Activated effector memory CD4-positive, alpha-beta T cell treated with anti-CD3 and anti-CD28 coated beads, Interleukin-2, amount 50 U/mL, for 16 hours (primary cell): ENCODE measurements around the gene PPP2R5C.

Experiments
- DNase-seq: peaks from one replicate; pipeline ENCODE4 v3.0.0-alpha.2; 2020

Gene PPP2R5C

DNA sequence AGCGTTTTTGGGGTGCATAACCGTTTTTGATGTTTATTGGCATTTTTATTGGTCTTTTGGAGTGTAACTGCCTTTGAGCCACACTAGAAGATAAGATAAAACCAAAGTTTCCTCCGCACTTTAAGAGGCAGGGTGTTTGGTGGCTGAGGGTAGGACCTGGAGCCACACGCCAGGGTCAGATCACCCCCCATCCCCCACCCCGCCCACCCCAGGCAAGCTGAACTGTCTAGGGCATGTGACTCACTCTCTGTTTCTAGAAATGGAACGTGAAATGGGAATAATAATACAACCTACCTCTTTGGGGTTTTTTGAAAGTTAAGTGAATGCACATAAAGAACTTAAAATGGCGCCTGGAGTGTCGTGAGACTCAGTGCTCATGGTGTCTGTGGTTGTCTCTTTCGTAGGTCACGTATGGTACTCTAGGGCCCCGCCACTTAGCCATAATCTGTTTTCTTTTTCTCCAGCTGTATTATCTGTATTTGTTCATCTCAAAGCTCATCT, 56.0 kb downstream of the PPP2R5C start:
- peak; percentile 77 for DNase-seq

GRCh38 chr14:101819251-101819990, 57.9 kb downstream of the PPP2R5C start:
- peak; percentile 91 for DNase-seq

DNA sequence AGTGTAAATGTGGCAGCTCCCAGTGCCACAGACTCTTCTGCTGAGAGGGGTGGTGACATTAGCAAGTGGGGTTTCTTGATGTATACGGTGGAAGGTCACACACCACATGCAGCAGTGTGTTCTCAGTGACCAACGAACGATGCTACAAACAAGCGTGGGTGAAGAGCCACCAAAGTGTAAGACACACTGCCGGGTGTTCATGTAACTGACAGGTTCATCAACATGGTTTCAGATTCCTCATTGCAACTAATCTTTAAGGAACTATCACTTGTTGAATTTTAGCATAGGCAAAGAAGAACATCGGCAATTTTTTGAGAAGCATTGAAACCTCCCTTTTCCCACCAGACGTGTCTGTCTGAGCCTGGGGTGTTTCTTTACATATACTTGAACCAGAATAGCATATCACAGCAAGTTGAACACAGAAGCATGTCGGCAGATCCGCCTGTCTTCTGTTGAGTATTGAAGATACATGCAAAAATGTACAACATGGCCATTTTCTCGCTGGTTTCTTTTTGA, 58.8 kb downstream of the PPP2R5C start:
- peak; percentile 78 for DNase-seq

DNA sequence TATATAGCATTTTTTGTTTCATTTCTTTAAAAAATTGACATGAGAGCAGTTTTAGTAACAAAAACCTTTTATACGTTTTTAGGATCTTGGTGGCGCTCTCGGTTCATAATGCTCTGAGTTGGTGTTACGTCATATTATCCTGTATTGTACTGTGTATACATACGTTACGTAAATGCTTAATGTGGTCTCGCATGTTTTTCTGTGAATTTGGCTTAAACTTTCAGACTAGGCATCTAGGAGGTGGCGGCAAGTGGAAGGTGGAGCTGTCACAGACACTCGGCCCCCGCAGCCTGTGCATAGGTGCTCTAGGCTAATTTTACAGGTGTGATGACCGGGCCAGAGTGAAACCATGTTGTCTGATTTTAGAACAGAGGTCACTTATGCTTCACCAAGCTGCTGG, 60.0 kb downstream of the PPP2R5C start:
- peak; percentile 85 for DNase-seq

DNA sequence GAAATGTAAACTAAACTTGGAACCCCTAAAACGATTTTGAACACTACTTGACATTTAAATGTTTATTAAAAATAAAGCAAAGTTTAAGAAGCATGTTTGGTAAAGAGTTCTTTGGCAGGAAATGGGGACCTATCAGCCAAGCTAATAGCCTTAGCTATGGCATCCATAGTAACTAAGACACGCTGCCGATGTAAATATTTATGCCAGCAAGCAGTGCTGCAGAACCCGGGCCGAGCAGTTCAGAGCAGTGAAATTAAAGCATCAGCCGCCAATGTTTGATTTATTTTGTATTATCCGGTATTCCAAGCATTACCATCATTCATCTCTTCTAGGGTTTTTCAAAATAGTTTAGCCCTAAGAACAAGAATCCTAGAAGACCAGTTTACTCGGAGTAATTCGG, 61.6 kb downstream of the PPP2R5C start:
- DNase-seq = peak; percentile 74

GRCh38 chr14:101823511-101824120, 62.1 kb downstream of the PPP2R5C start:
- DNase-seq = peak; percentile 93

DNA sequence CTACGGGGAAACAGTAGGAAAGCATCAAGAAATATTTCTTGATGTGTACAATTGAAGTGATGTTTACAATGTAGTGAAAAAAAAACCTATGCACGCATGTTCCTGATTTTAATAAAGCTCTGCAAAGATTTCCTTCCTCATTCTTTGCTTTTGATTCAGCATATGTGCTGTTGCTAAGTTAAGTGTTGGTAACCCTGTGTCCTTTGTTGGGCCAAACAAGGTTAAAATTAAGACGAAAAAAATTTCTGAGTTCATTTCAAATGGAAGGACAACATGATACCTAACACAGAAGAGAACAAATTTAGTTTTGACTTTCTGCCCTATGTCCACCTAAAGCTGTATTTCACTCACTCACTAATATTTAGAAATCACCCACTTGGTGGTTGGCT, 62.8 kb downstream of the PPP2R5C start:
- DNase-seq = no peak

DNA sequence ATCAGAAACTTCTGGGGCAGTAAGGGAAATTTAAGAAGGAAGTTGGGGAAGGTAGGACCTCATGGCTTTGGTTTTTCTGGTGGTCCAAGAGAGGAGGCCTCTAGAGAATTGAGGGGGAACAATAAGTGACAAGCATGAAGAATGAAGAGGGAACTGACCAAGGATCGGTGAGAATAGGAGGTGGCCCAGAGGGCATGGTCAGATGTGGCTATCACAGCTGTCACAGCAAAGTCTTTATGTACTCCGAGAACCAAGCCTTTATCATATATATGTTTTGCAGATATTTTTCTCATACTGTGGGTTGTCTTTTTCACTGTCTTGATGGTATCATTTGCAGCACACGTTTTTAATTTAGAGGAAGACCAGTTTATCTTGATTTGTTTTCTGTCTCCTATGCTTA, 64.3 kb downstream of the PPP2R5C start:
- no peak for DNase-seq

- no peak for DNase-seq
Measured at GRCh38 chr14:101826351-101826750, 64.8 kb downstream of the PPP2R5C start.

DNA sequence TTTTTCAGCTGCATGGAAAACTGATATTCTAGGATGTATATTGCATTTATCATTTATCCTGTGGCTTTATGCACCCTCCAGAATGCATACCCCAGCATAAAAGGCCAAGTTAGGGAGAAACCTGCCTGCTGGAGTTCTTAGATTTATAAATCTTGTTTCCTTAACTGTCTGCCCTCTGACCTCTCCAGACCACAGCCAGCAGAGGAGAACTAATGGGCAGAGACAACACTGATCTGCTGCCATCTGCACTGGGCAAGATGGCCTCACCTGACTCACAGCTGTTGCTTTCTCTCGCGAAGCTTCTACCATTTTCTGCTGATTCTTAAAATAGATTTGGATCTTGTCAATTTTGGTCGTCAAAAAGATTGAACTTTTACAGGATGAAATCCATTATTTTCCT, 65.8 kb downstream of the PPP2R5C start:
- no peak for DNase-seq

- no peak for DNase-seq
Measured at GRCh38 chr14:101828046-101828445, 66.5 kb downstream of the PPP2R5C start.

- no peak for DNase-seq
Measured at GRCh38 chr14:101830271-101830670, 68.8 kb downstream of the PPP2R5C start.

GRCh38 chr14:101833045-101833444, 71.5 kb downstream of the PPP2R5C start:
- no peak for DNase-seq

DNA sequence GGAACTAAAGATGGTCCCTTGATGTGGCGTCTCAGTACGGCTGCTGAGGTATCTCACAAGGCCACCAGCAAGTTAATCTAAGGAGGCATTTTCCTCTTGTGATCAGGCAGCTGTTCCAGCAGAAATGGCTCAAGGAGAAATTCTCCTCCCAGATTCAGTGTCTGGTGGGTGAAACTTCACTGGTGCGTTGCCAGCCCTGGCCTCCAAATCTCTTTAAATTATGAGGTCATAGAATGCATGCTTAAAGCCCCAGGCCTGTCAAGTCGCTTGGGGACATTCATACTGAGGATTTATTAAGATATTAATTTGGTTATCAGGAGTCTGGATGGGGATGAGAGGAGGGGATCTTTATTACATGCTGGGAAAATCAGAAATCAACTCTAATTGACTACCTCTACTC, 72.9 kb downstream of the PPP2R5C start:
- DNase-seq = no peak

DNA sequence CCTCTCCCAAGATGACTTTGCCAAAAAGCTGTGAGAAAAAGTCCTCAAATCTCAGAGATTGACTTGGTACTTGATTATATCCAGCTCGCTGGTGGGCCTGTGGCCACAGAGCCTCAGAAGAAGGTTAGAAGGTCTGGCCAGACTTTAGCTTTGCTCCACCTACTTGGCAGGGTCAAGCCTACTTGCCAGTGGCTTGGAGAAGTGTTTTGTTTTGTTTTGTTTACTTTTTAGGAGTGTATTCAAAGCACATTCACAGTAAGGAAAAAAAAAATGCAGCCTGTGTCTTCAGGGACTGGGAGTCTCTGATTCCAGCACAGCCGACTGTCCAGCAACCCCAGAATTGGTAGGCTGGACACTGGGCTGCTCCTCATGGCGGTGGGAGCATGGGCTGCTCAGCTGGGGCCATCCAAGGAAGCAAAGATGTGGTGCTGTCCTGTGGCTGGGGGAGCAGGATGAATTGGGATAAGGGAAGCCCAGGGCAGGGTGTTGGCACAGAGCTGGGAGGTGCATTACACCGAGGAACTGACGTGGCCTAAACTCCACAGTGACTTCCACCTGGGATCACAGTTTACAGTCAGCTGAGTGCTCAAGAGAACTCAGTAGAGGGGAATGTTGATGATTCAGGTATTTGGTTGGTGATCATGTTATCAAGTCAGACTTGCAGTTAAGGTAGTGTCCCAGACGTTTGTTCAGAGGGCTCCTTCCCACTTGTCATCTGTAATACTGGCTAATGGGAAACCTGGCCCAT, 73.5 kb downstream of the PPP2R5C start:
- no peak for DNase-seq

DNA sequence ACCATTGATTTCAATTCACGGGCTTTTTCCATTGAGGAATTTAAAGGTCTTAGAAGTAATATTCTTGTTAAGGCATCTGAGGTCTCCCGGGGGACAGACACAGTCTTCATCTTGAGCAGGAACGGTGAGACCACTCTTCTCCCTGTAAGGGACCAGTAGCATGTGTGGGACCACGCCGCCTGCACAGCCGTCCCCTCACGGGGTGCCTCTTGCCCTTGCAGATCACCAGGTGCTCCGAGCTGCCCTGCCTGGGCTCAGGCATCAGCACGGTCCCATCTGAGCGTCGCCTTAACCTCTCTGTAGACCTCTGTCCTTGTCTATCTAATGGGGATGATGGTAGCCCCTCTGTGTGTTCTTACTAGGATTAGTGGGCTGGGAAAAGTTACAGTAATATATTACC, 74.1 kb downstream of the PPP2R5C start:
- no peak for DNase-seq

DNA sequence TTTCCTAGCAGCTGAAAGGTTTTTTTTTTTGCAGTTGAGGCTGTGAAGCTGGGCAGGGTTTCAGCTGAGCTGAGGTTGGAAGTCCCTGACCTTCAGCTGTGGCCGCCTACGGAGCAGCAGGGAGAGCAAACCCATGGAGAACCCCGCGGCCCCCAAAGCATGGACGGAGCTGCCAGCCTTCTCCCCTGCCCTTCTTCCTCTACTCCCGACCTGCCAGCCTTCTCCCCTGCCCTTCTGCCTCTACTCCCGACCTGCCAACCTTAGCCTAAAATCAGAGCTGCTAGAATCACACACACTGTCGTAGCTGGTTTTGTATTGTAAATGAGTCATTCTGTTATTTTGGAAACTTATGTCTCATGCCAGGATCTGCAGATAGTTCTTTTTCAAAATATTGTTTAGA, 74.6 kb downstream of the PPP2R5C start:
- no peak for DNase-seq

- DNase-seq = no peak
Measured at GRCh38 chr14:101838476-101838875, 77.0 kb downstream of the PPP2R5C start.

DNA sequence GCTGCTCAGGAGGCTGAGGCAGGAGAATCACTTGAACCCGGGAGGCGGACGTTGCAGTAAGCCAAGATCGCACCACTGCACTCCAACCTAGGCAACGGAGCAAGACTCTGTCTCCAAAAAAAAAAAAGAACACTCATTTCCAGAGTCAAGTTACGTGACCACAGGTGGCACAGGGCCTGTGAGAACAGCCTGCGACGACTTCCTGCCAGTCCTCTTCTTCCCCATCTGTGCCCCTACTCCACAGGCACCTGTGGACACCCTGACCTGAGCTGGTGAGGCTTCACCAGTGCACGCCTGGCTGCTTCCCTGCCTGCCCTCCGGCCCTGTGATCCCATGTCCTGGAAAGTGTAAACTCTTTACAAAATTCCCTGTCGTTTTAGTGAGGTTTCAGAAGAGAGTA, 77.7 kb downstream of the PPP2R5C start:
- peak; percentile 79 for DNase-seq

DNA sequence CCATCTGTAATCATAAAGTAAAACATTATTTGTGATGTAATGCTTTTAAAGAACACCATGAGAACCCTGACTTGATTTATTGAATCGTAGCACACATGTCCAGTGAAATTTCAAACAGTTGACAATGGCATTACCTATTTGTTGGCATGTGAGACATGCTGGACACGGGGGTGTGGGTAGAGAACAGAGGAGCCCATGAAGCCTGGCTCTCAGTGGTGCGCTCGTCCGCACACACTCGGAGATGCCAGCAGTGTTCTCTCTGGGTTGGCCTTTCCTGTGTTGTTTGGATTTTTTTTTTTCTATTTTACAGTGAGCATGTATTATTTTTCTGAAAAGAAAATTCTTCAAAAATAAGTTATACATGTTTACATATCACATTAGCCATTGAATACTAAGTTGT, 78.2 kb downstream of the PPP2R5C start:
- no peak for DNase-seq

- no peak for DNase-seq
Measured at GRCh38 chr14:101840649-101841369, 79.3 kb downstream of the PPP2R5C start.

DNA sequence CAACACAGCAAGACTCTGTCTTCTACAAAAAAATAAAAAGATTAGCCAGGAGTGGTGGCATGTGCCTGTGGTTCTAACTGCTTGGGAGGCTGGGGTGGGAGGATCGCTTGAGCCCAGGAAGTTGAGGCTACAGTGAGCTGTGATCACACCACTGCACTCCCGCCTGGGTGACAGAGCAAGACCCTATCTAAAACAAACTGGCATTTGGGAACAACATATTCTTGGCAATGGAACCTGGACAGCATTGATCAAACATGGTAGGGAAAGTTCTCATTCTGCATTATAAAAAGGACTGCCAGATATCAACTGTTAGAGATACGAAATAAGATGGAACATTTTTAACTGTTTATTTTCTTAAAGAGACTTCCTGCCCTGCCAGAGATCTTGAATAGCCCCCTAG, 81.5 kb downstream of the PPP2R5C start:
- no peak for DNase-seq

DNA sequence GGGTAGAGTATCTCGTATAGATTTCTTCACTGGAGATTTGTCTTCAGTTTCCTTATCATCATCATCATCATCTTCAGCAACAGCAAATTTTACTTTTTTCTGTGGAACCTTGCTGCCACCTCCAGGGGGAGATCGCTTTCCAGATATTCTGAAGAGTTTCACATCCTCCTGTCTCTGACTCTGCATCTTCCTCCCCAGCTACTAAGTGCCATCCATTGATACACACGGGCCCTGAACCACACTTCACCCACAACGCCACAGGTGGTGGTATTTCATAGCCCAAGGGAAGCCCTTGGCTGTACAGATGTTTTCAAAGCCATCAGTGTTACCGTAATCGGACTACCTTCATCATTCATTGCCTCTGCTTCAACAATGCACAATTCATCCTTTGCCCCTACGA, 82.2 kb downstream of the PPP2R5C start:
- DNase-seq = peak; percentile 80
